GM23248 (cell line): ENCODE data around the gene TCEANC2.

Source experiments
- EZH2 ChIP-seq: fragments of 200-600 bp; sonication (generic); IDR thresholded peaks from 2 replicates; pipeline ENCODE4 v1.6.1; 2018; ENCODE audit warnings: antibody characterized with exemption, mild to moderate bottlenecking; ENCODE audit not compliant: insufficient read depth, poor library complexity, severe bottlenecking
- EZH2phosphoT487 ChIP-seq: fragments of 200-600 bp; sonication (generic); IDR thresholded peaks from 2 replicates; pipeline ENCODE4 v1.6.1; 2018; ENCODE audit warnings: antibody characterized with exemption, moderate library complexity, mild to moderate bottlenecking, low read depth; ENCODE audit not compliant: insufficient read depth

DNA sequence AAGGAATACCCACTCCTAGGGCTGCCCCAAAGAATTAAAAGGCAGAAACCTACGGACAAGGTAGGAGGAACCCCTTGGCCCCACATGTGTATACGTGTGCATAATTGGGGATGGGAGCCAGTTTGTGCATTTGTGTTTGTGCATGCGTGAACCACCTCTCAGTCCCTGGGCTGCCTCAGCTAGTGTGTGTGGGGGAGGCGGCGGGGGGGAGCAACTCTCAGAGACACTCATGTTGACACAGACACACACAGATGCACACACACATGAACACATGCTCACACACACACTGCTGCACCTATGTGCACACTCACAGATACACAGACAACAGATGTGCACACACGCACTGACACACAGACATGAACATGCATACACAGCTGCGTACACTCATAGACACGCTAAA lies 40.5 kb upstream of the TCEANC2 start:
- TF ChIP-seq EZH2: no peak
- TF ChIP-seq EZH2phosphoT487: no peak
